Measurements from ENCODE around the gene CLDND2.
"Not testable (repeated sequence)": the region's sequence is repeated elsewhere in the genome, so short reads cannot be mapped to it uniquely, and the experiment has no call there.

CLDND2 gene

DNA sequence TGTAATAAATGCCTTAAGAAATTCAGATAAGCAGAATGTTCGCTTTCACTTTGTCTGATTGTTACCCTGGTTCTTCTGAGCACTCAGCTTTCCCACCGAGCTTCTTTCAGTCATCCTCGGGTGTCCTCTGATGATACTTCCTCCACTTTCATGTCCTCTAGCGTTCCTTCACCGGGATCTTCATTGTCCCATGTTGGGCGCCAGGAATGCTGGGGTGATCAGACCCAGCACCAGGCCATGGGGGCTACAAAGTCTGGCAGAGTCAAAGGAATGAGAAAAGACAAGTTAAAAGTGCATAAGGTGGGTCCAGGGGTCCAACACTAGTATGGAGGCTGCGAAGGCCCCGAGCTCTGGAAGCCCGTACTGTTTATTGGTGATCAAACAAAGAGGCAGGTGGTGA lies 33.3 kb upstream of the CLDND2 start:
- Histone ChIP-seq H2AFZ (ENCODE audit: low read depth, low read length, severe bottlenecking) (no peak overlapping the region), H3K4me3 (ENCODE audit: insufficient read depth, low read length, poor library complexity, severe bottlenecking) (no peak overlapping the region), H4K20me1 (ENCODE audit: low read depth, low read length) (no peaks in the 10 kb centered on the region), H3K36me3 (ENCODE audit: low read length) (no peaks in the 10 kb centered on the region), H3K27ac (ENCODE audit: low read depth, low read length) (no peak overlapping the region), H3K9me3 (ENCODE audit: insufficient read depth, low read length) (no peaks in the 10 kb centered on the region), H3K4me2 (ENCODE audit: low read depth, low read length, poor library complexity, severe bottlenecking) (no peak overlapping the region), H3K27me3 (ENCODE audit: low read length) (no peaks in the 10 kb centered on the region), H3K9me2 (replicated peaks; ENCODE audit: insufficient read depth, low read length) (no peaks in the 10 kb centered on the region), H3K79me2 (ENCODE audit: insufficient read depth, low read length) (no peaks in the 10 kb centered on the region), H3K9ac (ENCODE audit: low read length) (no peak overlapping the region), H3F3A (ENCODE audit: insufficient read depth) (no peaks in the 10 kb centered on the region)
- TF ChIP-seq EZH2phosphoT487 (conservative IDR thresholded peaks at IDR 0.05; ENCODE audit: low read length) (no peak), CTCF (IDR thresholded peaks at IDR 0.05; ENCODE audit: insufficient read depth, low read length, poor library complexity, severe bottlenecking) (no peak)

DNA sequence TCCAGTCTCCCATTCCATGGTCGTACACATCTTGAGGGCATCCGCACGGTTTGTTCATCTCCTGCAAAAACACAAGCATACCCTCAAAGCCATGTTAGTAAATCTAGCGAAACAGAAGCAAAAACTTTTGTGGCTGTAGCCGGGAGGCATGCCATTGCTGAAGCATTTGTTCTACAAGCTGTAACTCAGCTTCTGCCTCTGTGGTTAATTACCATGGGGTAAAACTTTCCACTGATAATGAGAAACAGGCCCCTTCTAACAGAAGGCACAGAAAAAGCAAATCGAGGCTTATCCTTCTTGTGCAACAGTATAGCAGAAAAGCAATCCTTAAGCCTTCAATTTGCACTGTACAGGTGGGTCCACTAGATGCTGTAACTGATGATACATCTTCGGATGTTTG lies 31.1 kb upstream of the CLDND2 start:
- H3K4me3 ChIP-seq (ENCODE audit: insufficient read depth, low read length, poor library complexity, severe bottlenecking); H3K9ac ChIP-seq (ENCODE audit: low read length); H3K9me3 ChIP-seq (ENCODE audit: insufficient read depth, low read length); H3K4me2 ChIP-seq (ENCODE audit: low read depth, low read length, poor library complexity, severe bottlenecking); H3K36me3 ChIP-seq (ENCODE audit: low read length); H2AFZ ChIP-seq (ENCODE audit: low read depth, low read length, severe bottlenecking); H3K27me3 ChIP-seq (ENCODE audit: low read length); H3K79me2 ChIP-seq (ENCODE audit: insufficient read depth, low read length); H3K9me2 ChIP-seq (replicated peaks; ENCODE audit: insufficient read depth, low read length); H4K20me1 ChIP-seq (ENCODE audit: low read depth, low read length); H3K27ac ChIP-seq (ENCODE audit: low read depth, low read length): not testable (repeated sequence)
- H3F3A ChIP-seq (ENCODE audit: insufficient read depth) = peaks cover 16% of the 10 kb centered on the region; the same call in 1 of the 2 replicates

GRCh38 chr19:51399231-51399630 lies 30.4 kb upstream of the CLDND2 start:
- no peak overlapping the region for H3K9ac ChIP-seq (ENCODE audit: low read length)
- no peak overlapping the region for H3K4me2 ChIP-seq (ENCODE audit: low read depth, low read length, poor library complexity, severe bottlenecking)
- no peak overlapping the region for H2AFZ ChIP-seq (ENCODE audit: low read depth, low read length, severe bottlenecking)
- H3K9me2 ChIP-seq (replicated peaks; ENCODE audit: insufficient read depth, low read length) = no peaks in the 10 kb centered on the region
- H3F3A ChIP-seq (ENCODE audit: insufficient read depth) = peaks cover 16% of the 10 kb centered on the region; the same call in 1 of the 2 replicates
- TF ChIP-seq EZH2phosphoT487 (conservative IDR thresholded peaks at IDR 0.05; ENCODE audit: low read length) = no peak
- no peaks in the 10 kb centered on the region for H3K27me3 ChIP-seq (ENCODE audit: low read length)
- H3K4me3 ChIP-seq (ENCODE audit: insufficient read depth, low read length, poor library complexity, severe bottlenecking) = no peak overlapping the region
- H3K36me3 ChIP-seq (ENCODE audit: low read length) = no peaks in the 10 kb centered on the region
- H3K9me3 ChIP-seq (ENCODE audit: insufficient read depth, low read length) = no peaks in the 10 kb centered on the region
- no peak overlapping the region for H3K27ac ChIP-seq (ENCODE audit: low read depth, low read length)
- H3K79me2 ChIP-seq (ENCODE audit: insufficient read depth, low read length) = no peaks in the 10 kb centered on the region
- no peaks in the 10 kb centered on the region for H4K20me1 ChIP-seq (ENCODE audit: low read depth, low read length)

- no peak overlapping the region for H2AFZ ChIP-seq (ENCODE audit: low read depth, low read length, severe bottlenecking)
- no peaks in the 10 kb centered on the region for H3K36me3 ChIP-seq (ENCODE audit: low read length)
Observed at GRCh38 chr19:51398096-51398704, 29.4 kb upstream of the CLDND2 start.

DNA sequence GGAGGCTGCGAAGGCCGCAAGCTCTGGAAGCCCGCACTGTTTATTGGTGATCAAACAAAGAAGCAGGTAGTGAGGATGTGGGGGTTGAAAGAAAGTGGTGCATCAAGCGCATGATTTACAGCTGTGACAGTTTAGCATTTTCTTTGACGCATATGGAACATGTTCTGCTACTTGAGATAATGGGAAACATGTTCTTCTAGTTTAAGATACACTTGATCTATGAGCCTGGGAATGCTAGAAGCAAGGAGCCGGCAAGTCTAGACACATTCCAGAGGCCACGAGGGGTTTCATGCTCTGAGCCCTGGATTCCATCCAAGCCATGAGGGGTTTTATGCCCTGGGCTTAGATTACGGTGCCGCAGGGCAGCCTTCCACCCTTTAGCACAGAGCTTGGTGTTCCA lies 28.6 kb upstream of the CLDND2 start:
- H3K4me2 ChIP-seq (ENCODE audit: low read depth, low read length, poor library complexity, severe bottlenecking); H3K79me2 ChIP-seq (ENCODE audit: insufficient read depth, low read length); H3K36me3 ChIP-seq (ENCODE audit: low read length); H2AFZ ChIP-seq (ENCODE audit: low read depth, low read length, severe bottlenecking); H4K20me1 ChIP-seq (ENCODE audit: low read depth, low read length); H3K4me3 ChIP-seq (ENCODE audit: insufficient read depth, low read length, poor library complexity, severe bottlenecking); H3K9me3 ChIP-seq (ENCODE audit: insufficient read depth, low read length); H3K9ac ChIP-seq (ENCODE audit: low read length); H3K27me3 ChIP-seq (ENCODE audit: low read length); H3K27ac ChIP-seq (ENCODE audit: low read depth, low read length); H3K9me2 ChIP-seq (replicated peaks; ENCODE audit: insufficient read depth, low read length): not testable (repeated sequence)
- H3F3A ChIP-seq (ENCODE audit: insufficient read depth) = peaks cover 16% of the 10 kb centered on the region; the same call in 1 of the 2 replicates

More at GRCh38 chr19:51398096-51398704, 29.4 kb upstream of the CLDND2 start:
- Histone ChIP-seq H4K20me1 (ENCODE audit: low read depth, low read length) (no peaks in the 10 kb centered on the region), H3K9me2 (replicated peaks; ENCODE audit: insufficient read depth, low read length) (no peaks in the 10 kb centered on the region), H3K27me3 (ENCODE audit: low read length) (no peaks in the 10 kb centered on the region), H3K4me2 (ENCODE audit: low read depth, low read length, poor library complexity, severe bottlenecking) (no peak overlapping the region), H3K79me2 (ENCODE audit: insufficient read depth, low read length) (no peaks in the 10 kb centered on the region), H3K27ac (ENCODE audit: low read depth, low read length) (no peak overlapping the region), H3K9ac (ENCODE audit: low read length) (no peak overlapping the region), H3K9me3 (ENCODE audit: insufficient read depth, low read length) (no peaks in the 10 kb centered on the region), H3F3A (ENCODE audit: insufficient read depth) (peaks cover 16% of the 10 kb centered on the region; the same call in 1 of the 2 replicates), H3K4me3 (ENCODE audit: insufficient read depth, low read length, poor library complexity, severe bottlenecking) (no peak overlapping the region)
- peak; percentile 38 for TF ChIP-seq CTCF (IDR thresholded peaks at IDR 0.05; ENCODE audit: insufficient read depth, low read length, poor library complexity, severe bottlenecking)
- no peak for TF ChIP-seq EZH2phosphoT487 (conservative IDR thresholded peaks at IDR 0.05; ENCODE audit: low read length)
